Right lobe of liver (tissue), 4 donors: ENCODE results near the gene NPR3.

ENCODE experiments used
- CTCF ChIP-seq, 4 donors: fragments of 200-600 bp in 3 of 4; fragments of 450-650 bp in 1 of 4; IDR thresholded peaks; one replicate each; pipeline versions ENCODE4 v1.5.1 to v1.8.0; 2016 to 2022; ENCODE audit warnings: antibody characterized with exemption in 4 of 4, mild to moderate bottlenecking in 2 of 4
- POLR2A ChIP-seq: fragments of 450-650 bp; IDR thresholded peaks from one replicate; pipeline ENCODE4 v1.6.1; 2017; ENCODE audit warnings: antibody characterized with exemption, mild to moderate bottlenecking
- donor health status: DM: no; HTN: no; CAD: no.
- donor health status: DM: no; HTN: no; CAD: no.
- donor health status: DM: no; HTN: yes; CAD: no.

GRCh38 chr5:32779754-32780415 lies 68.8 kb downstream of the NPR3 start:
- no peak for TF ChIP-seq CTCF (IDR thresholded peaks at IDR 0.05)
- no peak for TF ChIP-seq POLR2A
